GM21723 (cell line): ENCODE measurements around the gene FAM20B.

Experiments used
- ATAC-seq: cut with Tn5 transposase; IDR thresholded peaks from one replicate; pipeline ENCODE4 v1.9.1; 2021; ENCODE audit warnings: mild to moderate bottlenecking, moderate library complexity; ENCODE audit not compliant: unreplicated experiment

The FAM20B gene

GRCh38 chr1:179089827-179090482 lies 64.3 kb downstream of the FAM20B start:
- no peak for ATAC-seq

GRCh38 chr1:179090522-179090921 lies 64.8 kb downstream of the FAM20B start:
- ATAC-seq, result no peak

- no peak for ATAC-seq
These were observed 65.2 kb downstream of the FAM20B start for GRCh38 chr1:179090923-179091322.

GRCh38 chr1:179091691-179092165 lies 66.0 kb downstream of the FAM20B start:
- no peak for ATAC-seq

- ATAC-seq, result no peak
These were observed 67.3 kb downstream of the FAM20B start for GRCh38 chr1:179092896-179093461.

- no peak for ATAC-seq
These were observed 69.1 kb downstream of the FAM20B start for GRCh38 chr1:179094818-179095217.

- no peak for ATAC-seq
These were observed 69.7 kb downstream of the FAM20B start for GRCh38 chr1:179095377-179095776.

- no peak for ATAC-seq
These were observed 70.2 kb downstream of the FAM20B start for GRCh38 chr1:179095924-179096323.

GRCh38 chr1:179099891-179100290 lies 74.2 kb downstream of the FAM20B start:
- no peak for ATAC-seq

- ATAC-seq, result no peak
These were observed 75.9 kb downstream of the FAM20B start for GRCh38 chr1:179101566-179101965.

- no peak for ATAC-seq
These were observed 78.3 kb downstream of the FAM20B start for GRCh38 chr1:179103999-179104398.

- no peak for ATAC-seq
These were observed 79.0 kb downstream of the FAM20B start for GRCh38 chr1:179104611-179105250.

GRCh38 chr1:179105393-179105792 lies 79.7 kb downstream of the FAM20B start:
- ATAC-seq, result no peak

GRCh38 chr1:179107706-179108629 lies 82.3 kb downstream of the FAM20B start:
- ATAC-seq, result no peak

- no peak for ATAC-seq
These were observed 83.0 kb downstream of the FAM20B start for GRCh38 chr1:179108644-179109043.

GRCh38 chr1:179115181-179115580 lies 89.5 kb downstream of the FAM20B start:
- no peak for ATAC-seq

- no peak for ATAC-seq
These were observed 93.8 kb downstream of the FAM20B start for GRCh38 chr1:179119513-179119912.

- ATAC-seq, result no peak
These were observed 95.0 kb downstream of the FAM20B start for GRCh38 chr1:179120736-179121135.

- ATAC-seq, result no peak
These were observed 95.7 kb downstream of the FAM20B start for GRCh38 chr1:179121159-179121938.

GRCh38 chr1:179124873-179125272 lies 99.2 kb downstream of the FAM20B start:
- ATAC-seq, result no peak
